Astrocyte of the hippocampus (primary cell): ENCODE data around the gene KEAP1.

Experiments used
- DNase-seq: peaks from one replicate; pipeline ENCODE4 v3.0.0; 2011; ENCODE audit warnings: low read depth, low spot score

The KEAP1 gene

DNA sequence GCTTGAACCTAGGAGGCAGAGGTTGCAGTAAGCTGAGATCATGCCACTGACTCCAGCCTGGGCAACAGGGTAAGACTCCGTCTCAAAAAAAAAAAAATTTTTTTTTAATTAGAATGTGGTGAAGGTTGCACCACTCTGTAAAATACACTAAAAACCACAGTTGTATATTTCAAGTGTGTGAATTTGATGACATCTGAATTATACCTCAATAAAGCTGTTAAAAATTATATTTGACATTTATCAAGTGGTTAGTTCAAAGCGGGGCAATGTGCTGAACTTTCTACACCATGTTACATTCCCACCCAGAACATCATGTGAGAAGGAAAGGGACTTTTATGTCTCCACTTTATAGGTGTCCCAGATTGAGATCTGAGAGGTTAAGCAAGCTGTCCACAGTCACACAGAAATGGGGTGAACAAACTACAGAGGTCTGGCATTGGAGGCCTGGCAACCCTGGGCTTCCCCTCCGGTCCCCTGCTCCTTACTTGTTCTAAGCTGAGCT lies 20.0 kb upstream of the KEAP1 start:
- DNase-seq: no peak

DNA sequence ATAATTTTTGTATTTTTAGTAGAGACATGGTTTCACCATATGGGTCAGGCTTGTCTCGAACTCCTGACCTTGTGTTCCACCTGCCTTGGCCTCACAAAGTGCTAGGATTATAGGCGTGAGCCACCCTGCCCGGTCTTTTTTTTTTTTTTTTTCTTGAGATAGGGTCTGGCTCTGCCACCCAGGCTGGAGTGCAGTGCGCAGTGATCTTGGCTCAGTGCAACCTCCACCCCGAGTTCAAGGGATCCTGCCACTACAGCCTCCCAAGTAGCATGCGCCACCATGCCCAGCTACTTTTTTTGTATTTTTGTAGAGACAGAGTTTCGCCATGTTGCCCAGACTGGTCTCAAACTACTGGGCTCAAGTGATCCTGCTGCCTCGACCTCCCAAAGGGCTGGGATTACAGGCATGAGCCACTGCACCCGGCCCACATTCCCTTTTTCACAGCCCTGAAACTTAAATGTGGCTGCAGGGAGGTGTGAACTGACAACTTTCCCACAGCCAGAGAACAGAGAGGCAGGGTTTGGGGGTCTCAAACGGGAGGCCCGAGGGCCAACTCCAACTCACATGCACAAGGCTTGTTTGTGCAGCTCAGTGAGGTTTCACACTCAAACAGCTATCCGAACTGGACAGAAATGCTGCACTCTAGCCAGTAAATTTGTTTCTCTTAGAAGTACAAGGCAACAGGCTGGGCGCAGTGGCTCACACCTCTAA lies 18.5 kb upstream of the KEAP1 start:
- DNase-seq: no peak

DNA sequence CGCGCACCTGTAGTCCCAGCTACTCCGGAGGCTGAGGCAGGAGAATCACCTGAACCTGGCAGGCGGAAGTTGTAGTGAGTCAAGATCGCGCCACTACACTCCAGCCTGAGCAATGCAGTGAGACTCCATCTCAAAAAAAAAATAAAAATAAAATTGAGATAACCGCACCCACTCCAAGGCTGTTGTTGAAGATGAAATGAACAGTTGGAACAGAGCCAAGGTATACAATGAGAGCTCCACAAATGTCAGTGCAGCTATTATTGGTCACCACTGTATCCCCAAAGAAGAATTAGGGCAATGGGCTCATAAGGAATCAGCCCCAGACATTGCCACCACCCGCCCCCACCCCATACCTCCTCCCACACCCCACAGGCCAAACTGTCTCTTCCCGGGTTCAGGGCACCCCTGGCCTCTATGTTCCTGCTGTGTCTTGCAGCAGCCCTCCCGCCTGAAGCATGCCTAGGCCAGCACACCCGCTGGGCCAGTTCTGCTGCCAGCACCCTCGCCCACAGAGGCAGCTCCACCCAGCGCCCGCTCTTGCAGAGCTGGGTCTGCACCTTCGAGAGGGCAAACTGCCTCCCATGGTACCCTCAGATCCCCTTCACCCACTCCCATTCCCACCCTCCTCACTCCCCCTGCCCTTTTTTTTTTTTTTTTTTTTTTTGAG lies 17.6 kb upstream of the KEAP1 start:
- DNase-seq: no peak

- no peak for DNase-seq
Measured at GRCh38 chr19:10519421-10519820, 16.3 kb upstream of the KEAP1 start.

DNA sequence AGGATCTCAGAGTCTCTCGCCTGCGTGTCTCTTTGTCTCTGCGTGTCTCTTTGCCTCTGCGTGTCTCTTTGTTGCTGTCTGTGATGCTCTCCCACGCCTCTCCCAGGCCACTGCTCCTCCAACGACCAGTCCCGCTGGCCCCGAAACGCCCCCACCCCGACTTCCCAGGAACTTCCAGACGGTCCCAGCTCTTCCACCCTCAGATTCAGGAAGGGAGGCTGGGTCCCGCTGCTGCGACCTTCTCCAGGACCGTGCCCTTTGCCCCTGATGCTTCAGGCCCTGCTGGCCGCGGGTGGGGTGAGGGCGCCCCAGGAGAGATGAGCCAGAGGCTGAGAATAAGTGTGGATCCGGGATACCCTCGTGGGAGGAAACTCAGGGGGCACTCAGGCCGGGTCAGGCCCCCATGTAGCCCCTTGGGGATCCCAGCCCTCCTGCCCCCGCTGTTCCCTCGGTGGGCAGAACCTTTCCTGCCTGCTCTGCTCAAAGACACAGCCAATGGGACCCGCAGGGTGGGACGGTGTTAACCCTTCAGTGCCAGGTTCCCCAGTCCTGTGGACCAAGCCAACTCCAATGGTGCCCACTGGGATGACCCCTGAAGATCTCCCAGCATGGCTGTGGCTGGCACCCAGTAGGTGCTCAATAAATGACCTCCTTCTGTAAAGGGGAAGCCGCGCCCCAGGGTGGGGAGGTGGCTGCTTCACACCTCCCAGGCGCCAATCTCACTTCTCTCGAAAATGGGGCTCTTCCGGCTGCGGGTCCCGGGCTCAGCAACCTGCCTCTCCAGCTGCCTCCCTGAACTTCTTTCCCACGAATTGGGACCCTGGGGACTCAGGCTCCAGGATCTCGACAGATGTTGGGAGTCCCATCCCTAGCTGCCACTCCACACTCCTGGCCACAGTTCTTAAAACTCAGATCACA lies 15.5 kb upstream of the KEAP1 start:
- DNase-seq: no peak

DNA sequence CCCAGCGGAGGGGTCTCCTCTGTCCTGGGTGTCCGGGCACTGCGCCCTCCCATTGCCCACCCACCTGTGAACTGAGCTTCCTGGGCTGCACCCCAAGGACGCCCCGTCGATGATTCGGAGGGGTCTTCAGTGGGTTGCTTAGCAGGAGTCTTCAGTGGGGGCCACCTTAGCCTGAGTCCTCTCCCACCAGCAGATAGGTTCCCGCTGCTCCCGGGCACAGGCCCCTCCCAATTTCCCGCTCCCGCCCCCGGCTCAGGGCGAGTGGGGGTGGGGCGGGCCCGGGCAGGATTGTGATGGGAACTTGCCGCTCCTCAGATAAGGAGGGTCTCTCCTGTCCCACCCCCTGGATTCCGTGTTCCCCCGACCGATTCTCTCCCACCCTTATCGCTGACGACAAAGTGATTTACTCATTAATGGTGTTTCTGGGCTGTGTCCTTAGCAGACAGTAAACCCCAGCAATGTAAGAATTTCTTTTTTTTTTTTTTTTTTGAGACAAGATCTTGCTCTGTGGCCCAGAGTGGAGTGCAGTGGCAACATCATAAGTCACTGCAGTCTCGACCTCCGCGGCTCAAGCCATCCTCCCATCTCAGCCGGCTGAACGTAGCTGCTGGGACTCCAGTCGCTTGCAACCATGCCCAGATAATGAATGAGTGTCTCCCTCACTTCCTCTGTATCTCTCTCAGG lies 14.7 kb upstream of the KEAP1 start:
- DNase-seq: peak; percentile 23

GRCh38 chr19:10517361-10517759 lies 14.2 kb upstream of the KEAP1 start, which contains the start of gene S1PR5:
TSS of gene S1PR5 (minus strand) at chr19:10517447. CDS start at chr19:10515011, 2,436 bp downstream.
- peak; percentile 18 for DNase-seq

DNA sequence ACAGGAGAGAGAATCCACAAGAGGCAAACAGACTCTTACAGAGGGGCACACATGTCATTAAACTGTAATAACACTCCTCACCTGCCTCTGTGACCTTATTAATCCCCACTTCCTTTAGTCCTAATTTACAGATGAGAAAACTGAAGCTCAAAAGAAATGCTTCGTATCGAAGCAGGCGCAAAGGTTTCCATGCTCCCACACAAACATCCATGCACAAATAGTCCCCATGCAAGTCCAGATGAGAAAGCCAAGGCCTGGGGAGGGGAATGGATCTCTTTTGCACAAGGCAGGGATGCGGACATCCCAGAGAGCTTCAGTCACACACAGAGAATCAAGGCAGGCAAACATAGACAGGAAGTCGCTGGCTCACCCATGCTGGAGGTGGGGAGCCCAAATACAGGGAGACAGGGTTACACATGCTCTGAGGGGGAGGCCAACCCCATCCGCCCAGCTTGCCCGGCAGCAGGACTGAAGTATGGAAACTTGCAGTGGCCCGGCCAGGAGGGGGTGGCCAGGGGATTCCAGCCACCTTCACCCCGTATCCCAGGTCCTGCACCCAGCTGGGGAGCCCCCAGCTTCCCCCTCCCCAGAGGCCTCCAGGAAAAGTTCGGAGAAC lies 13.6 kb upstream of the KEAP1 start:
- no peak for DNase-seq

DNA sequence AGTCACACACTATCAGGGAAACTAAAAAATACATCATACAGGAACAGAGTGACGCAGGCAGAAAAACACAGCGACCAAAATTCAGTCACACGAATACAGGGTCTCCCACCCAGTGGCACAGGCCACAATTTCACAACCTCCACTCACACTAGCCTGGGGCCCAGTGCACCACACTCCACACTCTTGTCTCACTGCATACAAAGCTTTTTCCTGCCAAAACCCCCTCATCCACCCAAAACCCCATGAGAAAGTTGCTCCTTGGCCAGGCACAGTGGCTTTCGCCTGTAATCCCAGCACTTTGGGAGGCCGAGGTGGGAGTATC lies 12.9 kb upstream of the KEAP1 start:
- no peak for DNase-seq

DNA sequence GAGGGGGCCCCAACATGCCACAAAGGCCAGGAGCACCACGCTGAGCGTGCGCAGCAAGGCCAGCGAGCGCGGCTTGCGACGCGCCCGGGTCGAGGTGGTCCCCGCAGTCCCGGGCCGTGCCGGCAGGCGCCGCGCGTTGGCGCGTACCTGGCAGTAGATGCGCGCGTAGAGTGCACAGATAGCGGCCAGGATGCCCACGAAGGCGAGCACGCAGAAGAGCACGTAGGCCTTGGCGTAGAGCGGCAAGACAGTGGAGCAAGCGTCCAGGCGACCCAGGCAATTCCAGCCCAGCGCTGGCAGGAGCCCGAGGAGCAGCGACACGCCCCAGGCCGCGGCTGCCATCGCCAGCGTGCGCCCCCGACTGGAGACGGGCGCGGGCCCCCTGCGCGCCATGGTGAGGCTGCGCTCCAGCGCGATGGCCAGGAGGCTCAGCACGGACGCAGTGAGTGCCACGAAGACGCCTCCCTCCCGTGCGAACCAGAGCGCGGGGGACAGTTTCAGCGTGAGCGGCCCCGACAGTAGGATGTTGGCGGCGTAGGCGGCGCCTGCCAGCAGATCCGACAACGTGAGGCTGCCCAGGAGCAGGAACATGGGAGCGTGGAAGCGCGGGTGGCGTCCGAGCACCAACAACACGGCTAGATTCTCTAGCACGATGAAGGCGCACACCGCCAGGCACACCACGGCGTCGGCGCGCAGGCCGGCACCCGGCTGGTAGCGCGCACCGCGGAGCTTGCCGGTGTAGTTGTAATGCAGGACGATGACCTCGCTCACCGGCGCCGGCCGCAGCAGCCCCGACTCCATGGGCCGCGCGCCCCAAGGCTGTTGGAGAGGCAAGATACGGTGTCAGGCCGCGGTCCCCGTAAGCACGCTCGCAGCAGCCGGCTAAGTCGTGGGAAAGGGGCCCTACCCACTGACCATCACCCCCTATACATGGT lies 11.3 kb upstream of the KEAP1 start:
- DNase-seq: peak; percentile 43

DNA sequence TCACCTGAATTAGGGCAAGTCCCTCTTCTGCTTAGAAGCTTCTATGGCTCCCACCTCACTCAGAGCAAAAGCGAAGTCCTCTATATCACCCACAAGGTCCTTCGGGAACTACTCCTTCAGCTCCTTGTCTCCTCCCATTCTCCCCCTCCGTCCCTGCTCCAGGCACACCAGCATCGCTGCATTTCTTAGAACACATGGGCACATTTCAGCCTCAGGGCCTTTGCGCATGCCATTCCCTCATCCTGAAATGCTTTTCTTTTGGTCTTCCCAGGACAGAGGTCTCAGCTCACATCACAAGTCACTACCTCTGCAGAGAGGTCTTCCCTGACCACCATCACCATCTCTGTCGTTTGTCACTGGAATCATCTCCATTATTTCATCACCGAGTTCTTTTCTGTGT lies 10.1 kb upstream of the KEAP1 start:
- DNase-seq: no peak

DNA sequence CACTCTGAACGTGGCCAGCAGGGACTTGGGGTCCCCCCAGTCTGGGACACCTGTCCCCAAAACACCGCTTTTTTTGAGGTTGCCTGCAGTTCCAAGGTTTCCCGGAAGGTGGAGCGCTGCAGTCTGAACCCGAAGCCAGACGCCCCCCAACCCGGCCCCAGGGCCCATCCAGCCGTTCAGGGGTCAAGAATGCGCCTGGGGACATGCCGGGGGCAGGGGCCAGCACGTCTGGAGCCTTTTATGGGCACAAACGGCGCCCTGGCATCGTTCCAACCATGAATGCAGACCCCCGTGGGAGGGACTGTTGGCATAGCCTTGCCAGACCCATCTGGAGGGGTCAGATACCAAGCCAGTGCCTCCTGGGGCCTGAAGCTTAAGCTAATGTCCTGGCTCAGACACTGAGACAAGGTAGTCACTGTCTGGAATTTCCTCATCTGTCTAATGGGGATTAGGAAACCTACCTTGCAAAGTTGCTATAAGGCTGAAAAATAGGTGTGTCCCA lies 7.2 kb upstream of the KEAP1 start:
- no peak for DNase-seq

GRCh38 chr19:10508707-10509106 lies 5.6 kb upstream of the KEAP1 start:
- no peak for DNase-seq

GRCh38 chr19:10508036-10508435 lies 4.9 kb upstream of the KEAP1 start:
- DNase-seq: no peak

DNA sequence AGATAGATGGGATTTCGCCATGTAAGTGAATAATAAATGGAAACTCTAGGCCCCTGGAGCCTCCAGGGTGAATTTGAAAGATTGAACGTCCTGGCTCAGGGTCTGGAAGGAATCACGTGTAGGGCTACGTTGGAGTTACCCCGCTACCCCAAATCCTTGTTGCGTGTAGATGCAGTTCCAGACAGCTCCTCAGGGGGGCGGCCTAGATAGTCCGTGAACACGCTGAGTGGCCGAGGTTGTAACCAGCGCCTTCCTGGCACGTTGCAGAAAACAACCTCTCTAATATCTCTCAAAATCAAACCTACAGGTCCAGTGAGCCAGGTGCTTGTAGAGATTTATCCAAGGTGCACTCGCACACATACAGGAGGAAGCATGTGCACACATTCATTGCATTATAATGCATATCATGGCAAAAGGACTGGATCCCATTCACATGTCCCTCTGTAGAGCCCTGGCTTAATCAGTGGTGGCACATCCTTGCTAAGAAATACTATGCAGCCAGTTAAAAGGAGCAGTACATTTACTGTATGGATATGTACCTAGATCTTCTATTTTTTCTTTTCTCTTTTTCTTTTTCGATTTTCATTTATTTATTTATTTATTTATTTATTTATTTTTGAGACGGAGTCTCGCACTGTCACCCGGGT lies 2.5 kb upstream of the KEAP1 start:
- DNase-seq: peak; percentile 69

- peak; percentile 97 for DNase-seq
Measured at GRCh38 chr19:10502524-10503001, 593 bp downstream of the KEAP1 start.

GRCh38 chr19:10501971-10502523 lies 1.1 kb downstream of the KEAP1 start:
- DNase-seq: peak; percentile 74

DNA sequence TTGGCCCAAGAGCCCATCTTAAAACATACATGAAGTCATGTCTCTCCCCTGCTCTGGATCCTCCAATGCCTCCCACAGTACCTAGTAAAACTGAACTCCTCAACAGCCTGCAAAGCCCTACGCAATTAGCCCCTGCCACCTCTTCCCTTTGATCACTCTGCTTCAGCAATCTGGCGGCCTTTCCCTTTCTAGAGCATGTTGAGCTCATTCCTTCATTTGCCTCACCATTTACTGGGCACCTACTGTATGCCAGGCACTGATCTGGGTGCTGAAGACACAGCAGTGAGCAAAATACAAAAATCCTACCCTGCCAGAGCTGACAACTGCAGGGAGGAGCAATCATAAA lies 2.9 kb downstream of the KEAP1 start:
- no peak for DNase-seq
